ENCODE data around the gene TNNI3K.

GRCh38 chr1:74453277-74453676 lies 218.1 kb downstream of the TNNI3K start:
- no peak for TF ChIP-seq TAF1 (IDR thresholded peaks at IDR 0.05; ENCODE audit: low read depth, low read length)
- TF ChIP-seq PHF8 (conservative IDR thresholded peaks at IDR 0.05; ENCODE audit: low read depth, low read length) = no peak
- no peak for TF ChIP-seq MAFK (IDR thresholded peaks at IDR 0.05; ENCODE audit: low read depth, low read length)
- TF ChIP-seq ZNF274 (IDR thresholded peaks at IDR 0.05; ENCODE audit: borderline replicate concordance, extremely low read depth, low read length) = no peak
- TF ChIP-seq, protein P1, sequence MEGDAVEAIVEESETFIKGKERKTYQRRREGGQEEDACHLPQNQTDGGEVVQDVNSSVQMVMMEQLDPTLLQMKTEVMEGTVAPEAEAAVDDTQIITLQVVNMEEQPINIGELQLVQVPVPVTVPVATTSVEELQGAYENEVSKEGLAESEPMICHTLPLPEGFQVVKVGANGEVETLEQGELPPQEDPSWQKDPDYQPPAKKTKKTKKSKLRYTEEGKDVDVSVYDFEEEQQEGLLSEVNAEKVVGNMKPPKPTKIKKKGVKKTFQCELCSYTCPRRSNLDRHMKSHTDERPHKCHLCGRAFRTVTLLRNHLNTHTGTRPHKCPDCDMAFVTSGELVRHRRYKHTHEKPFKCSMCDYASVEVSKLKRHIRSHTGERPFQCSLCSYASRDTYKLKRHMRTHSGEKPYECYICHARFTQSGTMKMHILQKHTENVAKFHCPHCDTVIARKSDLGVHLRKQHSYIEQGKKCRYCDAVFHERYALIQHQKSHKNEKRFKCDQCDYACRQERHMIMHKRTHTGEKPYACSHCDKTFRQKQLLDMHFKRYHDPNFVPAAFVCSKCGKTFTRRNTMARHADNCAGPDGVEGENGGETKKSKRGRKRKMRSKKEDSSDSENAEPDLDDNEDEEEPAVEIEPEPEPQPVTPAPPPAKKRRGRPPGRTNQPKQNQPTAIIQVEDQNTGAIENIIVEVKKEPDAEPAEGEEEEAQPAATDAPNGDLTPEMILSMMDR (IDR thresholded peaks at IDR 0.05; ENCODE audit: control extremely low read depth in 1 of 3, insufficient read depth in 1 of 3, low read depth in 1 of 3, low read length in 3 of 3) = no peak
- TF ChIP-seq EZH2 (IDR thresholded peaks at IDR 0.05; ENCODE audit: low read depth, low read length, severe bottlenecking) = no peak
- no peak for TF ChIP-seq POLR2A (IDR thresholded peaks at IDR 0.05; ENCODE audit: control extremely low read depth in 1 of 2, low read depth in 2 of 2, low read length in 2 of 2)

Data from H1 (cell line).